Activated gamma-delta T cell treated with anti-CD3 and anti-CD28 coated beads, Interleukin-2, amount 50 U/mL, for 16 hours (primary cell): ENCODE measurements around the gene LYPD5.

Experiments
- DNase-seq: peaks from one replicate; pipeline ENCODE4 v3.0.0-alpha.2; 2020; ENCODE audit warnings: low read depth

The LYPD5 gene

GRCh38 chr19:43751466-43752220 is 50.6 kb downstream of the LYPD5 start:
- DNase-seq: no peak

GRCh38 chr19:43749898-43750297 is 52.3 kb downstream of the LYPD5 start:
- DNase-seq: no peak

- no peak for DNase-seq
These were observed 53.1 kb downstream of the LYPD5 start for GRCh38 chr19:43749152-43749551.

GRCh38 chr19:43748685-43749084 is 53.6 kb downstream of the LYPD5 start:
- no peak for DNase-seq

- DNase-seq: no peak
These were observed 54.0 kb downstream of the LYPD5 start for GRCh38 chr19:43748205-43748594.

GRCh38 chr19:43747557-43748204 is 54.6 kb downstream of the LYPD5 start:
- DNase-seq: no peak
